Measurements from ENCODE around the gene GDF15. TPM values are rescaled to one million over a fixed set of nuclear protein-coding genes. Genes with fewer than 3 reads are reported as not detected.

The GDF15 gene
- polyA plus RNA-seq, 1 of the 3 experiments (the other 2 are of a cell fraction) = 129 TPM

GRCh38 chr19:18339723-18340122 is 46.2 kb upstream of the GDF15 start:
- Histone ChIP-seq H4K20me1 (ENCODE audit: insufficient read depth) (no peaks in the 10 kb centered on the region), H3K9me2 (no peaks in the 10 kb centered on the region), H3F3A (replicated peaks; ENCODE audit: insufficient read depth) (peaks cover 4% of the 10 kb centered on the region), H3K27me3 (ENCODE audit: insufficient read depth) (no peaks in the 10 kb centered on the region), H3K9me3 (no peaks in the 10 kb centered on the region), H3K4me3 (ENCODE audit: low read depth in 2 of 2, low read length in 1 of 2) (peak overlapping the region; percentile 59 to 90; a peak in 3 of 4 replicates), H3K4me1 (ENCODE audit: control insufficient read depth in 1 of 2, insufficient read depth in 2 of 2, low read depth in 1 of 2, low read length in 1 of 2) (peaks cover 0 to 9% of the 10 kb centered on the region in 2 experiments; a peak in 1 of 4 replicates), H3K4me2 (peak overlapping the region; percentile 99), H2AFZ (ENCODE audit: low read depth) (peak overlapping the region; percentile 63; the same call in 1 of the 2 replicates), H3K9ac (no peak overlapping the region), H3K79me2 (ENCODE audit: insufficient read depth) (no peaks in the 10 kb centered on the region), H3K27ac (ENCODE audit: low read depth in 2 of 2, low read length in 1 of 2) (no peak overlapping the region), H3K36me3 (replicated peaks in 1 of 2; ENCODE audit: control insufficient read depth in 1 of 2, insufficient read depth in 2 of 2, low read length in 1 of 2) (no peaks in the 10 kb centered on the region)
- DNase-seq = peak; percentile 50
- WGBS (ENCODE audit: low lambda C conversion rate) = 68% methylated on average over 4 of the region's 6 CpGs
- TF ChIP-seq CTCF (IDR thresholded peaks at IDR 0.05) (peak; percentile 43), EZH2phosphoT487 (IDR thresholded peaks at IDR 0.05; ENCODE audit: borderline replicate concordance, low read depth) (no peak), SMC3 (IDR thresholded peaks at IDR 0.05; ENCODE audit: low read depth, low read length) (peak; percentile 19; the same call in 1 of the 2 replicates), RAD21 (IDR thresholded peaks at IDR 0.05; ENCODE audit: low read length) (0 out of 2 replicates have a peak, but pooled peaks have one; percentile 11), RXRA (IDR thresholded peaks at IDR 0.05; ENCODE audit: borderline replicate concordance, low read depth) (no peak), NRF1 (IDR thresholded peaks at IDR 0.05; ENCODE audit: low read depth, low read length) (no peak)
- CTCF ChIA-PET = interaction anchor here (0.7 to 5.3 kb wide), 15 partner anchors 9 to 88 kb away, joined by 3 to 45 read pairs (median 6); no protein-coding TSS in a partner anchor
- POLR2A ChIA-PET = interaction anchor here (0.6 to 0.8 kb wide), 2 partner anchors 59 to 107 kb away, joined by 3 read pairs; no protein-coding TSS in a partner anchor

- POLR2A ChIA-PET = interaction anchor here (0.6 to 0.8 kb wide), 2 partner anchors 60 to 107 kb away, joined by 3 read pairs; no protein-coding TSS in a partner anchor
- Histone ChIP-seq H3K9ac (peak within 1 kb of the TSS; percentile 63), H4K20me1 (ENCODE audit: insufficient read depth) (no peaks in the 10 kb centered on the region), H3K9me2 (no peaks in the 10 kb centered on the region), H3K4me3 (ENCODE audit: low read depth in 2 of 2, low read length in 1 of 2) (peak within 1 kb of the TSS; percentile 59 to 90), H3K4me2 (peak within 1 kb of the TSS; percentile 99), H3F3A (replicated peaks; ENCODE audit: insufficient read depth) (peaks cover 4% of the 10 kb centered on the region), H3K27me3 (ENCODE audit: insufficient read depth) (no peaks in the 10 kb centered on the region), H3K9me3 (no peaks in the 10 kb centered on the region), H3K4me1 (ENCODE audit: control insufficient read depth in 1 of 2, insufficient read depth in 2 of 2, low read depth in 1 of 2, low read length in 1 of 2) (peaks cover 0 to 9% of the 10 kb centered on the region in 2 experiments; a peak in 1 of 4 replicates), H3K27ac (ENCODE audit: low read depth in 2 of 2, low read length in 1 of 2) (no peak within 1 kb of the TSS; a peak in 1 of 4 replicates), H3K36me3 (replicated peaks in 1 of 2; ENCODE audit: control insufficient read depth in 1 of 2, insufficient read depth in 2 of 2, low read length in 1 of 2) (no peaks in the 10 kb centered on the region), H3K79me2 (ENCODE audit: insufficient read depth) (no peaks in the 10 kb centered on the region), H2AFZ (ENCODE audit: low read depth) (peak within 1 kb of the TSS; percentile 87)
- CTCF ChIA-PET = interaction anchor here (0.8 to 5.3 kb wide), 12 partner anchors 9 to 78 kb away, joined by 3 to 45 read pairs (median 8); partner anchors contain the start of gene LSM4
- WGBS (ENCODE audit: low lambda C conversion rate) = 31% methylated on average over 9 of the region's 69 CpGs
- peak; percentile 96 for DNase-seq
- no peak for TF ChIP-seq ZBTB33 (IDR thresholded peaks at IDR 0.05; ENCODE audit: borderline replicate concordance, low read depth)
- no peak for TF ChIP-seq TCF12 (IDR thresholded peaks at IDR 0.05)
- 0 out of 2 replicates have a peak, but pooled peaks have one; percentile 34 for TF ChIP-seq MAX (IDR thresholded peaks at IDR 0.05; ENCODE audit: low read depth)
- no peak for TF ChIP-seq TAF1 (IDR thresholded peaks at IDR 0.05; ENCODE audit: borderline replicate concordance, low read depth, low read length)
- peak; percentile 87 for TF ChIP-seq MXI1 (IDR thresholded peaks at IDR 0.05; ENCODE audit: low read depth, low read length)
- 0 out of 2 replicates have a peak, but pooled peaks have one; percentile 17 for TF ChIP-seq NRF1 (IDR thresholded peaks at IDR 0.05; ENCODE audit: low read depth, low read length)
- TF ChIP-seq POLR2AphosphoS5 (IDR thresholded peaks at IDR 0.05; ENCODE audit: low read depth, low read length) = no peak; the same call in 1 of the 2 replicates
- TF ChIP-seq MEF2A (IDR thresholded peaks at IDR 0.05; ENCODE audit: borderline replicate concordance, low read depth) = no peak
- TF ChIP-seq SIN3A (IDR thresholded peaks at IDR 0.05; ENCODE audit: borderline replicate concordance, low read depth, low read length) = no peak
Measured at GRCh38 chr19:18340190-18340989, 45.6 kb upstream of the GDF15 start, which contains the start of gene PGPEP1. Gene PGPEP1, plus strand, starts transcription at chr19:18340598. Its CDS starts 84 bp downstream, at chr19:18340682.
